ENCODE data around the gene TBC1D20.

DNA sequence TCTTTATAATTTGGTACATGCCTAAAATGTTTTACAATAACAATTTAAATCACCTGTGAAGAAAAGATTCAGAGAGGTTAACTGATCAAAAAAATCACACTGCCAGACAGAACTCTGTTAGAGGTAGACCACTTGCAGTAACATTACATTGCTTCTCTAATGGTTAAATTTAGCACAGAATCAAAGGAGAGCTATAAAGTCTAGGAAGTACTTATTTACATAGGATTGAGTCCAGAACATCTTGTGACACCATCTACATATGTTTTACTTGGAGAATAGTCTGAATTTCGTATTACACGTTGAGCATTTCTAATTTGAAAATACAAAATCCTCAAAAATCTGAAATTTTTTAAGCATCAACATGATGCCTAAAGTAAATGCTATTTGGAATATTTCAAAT is 17.2 kb upstream of the TBC1D20 start:
- TF ChIP-seq, protein P1, sequence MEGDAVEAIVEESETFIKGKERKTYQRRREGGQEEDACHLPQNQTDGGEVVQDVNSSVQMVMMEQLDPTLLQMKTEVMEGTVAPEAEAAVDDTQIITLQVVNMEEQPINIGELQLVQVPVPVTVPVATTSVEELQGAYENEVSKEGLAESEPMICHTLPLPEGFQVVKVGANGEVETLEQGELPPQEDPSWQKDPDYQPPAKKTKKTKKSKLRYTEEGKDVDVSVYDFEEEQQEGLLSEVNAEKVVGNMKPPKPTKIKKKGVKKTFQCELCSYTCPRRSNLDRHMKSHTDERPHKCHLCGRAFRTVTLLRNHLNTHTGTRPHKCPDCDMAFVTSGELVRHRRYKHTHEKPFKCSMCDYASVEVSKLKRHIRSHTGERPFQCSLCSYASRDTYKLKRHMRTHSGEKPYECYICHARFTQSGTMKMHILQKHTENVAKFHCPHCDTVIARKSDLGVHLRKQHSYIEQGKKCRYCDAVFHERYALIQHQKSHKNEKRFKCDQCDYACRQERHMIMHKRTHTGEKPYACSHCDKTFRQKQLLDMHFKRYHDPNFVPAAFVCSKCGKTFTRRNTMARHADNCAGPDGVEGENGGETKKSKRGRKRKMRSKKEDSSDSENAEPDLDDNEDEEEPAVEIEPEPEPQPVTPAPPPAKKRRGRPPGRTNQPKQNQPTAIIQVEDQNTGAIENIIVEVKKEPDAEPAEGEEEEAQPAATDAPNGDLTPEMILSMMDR (IDR thresholded peaks at IDR 0.05): no peak
- no peak for TF ChIP-seq POLR2A (IDR thresholded peaks at IDR 0.05)
- TF ChIP-seq EP300 (IDR thresholded peaks at IDR 0.05): no peak
